GM10248 (cell line): Measurements from ENCODE around the gene OVOL3.

ENCODE experiments used
- CTCF ChIA-PET: fragments of 300-600 bp; sonication (Branson Sonifier 250); formaldehyde crosslinking; extraction: SDS; loops from one replicate; lab custom pipeline; 2021; ENCODE audit warnings: antibody characterized with exemption; lab: Yijun Ruan, JAX
- POLR2A ChIA-PET: fragments of 350-650 bp; sonication (Branson Sonifier 250); formaldehyde crosslinking; extraction: SDS; loops from one replicate; lab custom pipeline; 2020; ENCODE audit warnings: antibody characterized with exemption; lab: Yijun Ruan, JAX
- DNase-seq: peaks from one replicate; pipeline ENCODE4 v3.0.0; 2012; ENCODE audit errors: extremely low spot score
- CTCF ChIP-seq: IDR thresholded peaks from 2 replicates; pipeline ENCODE4 v1.5.1; 2012; ENCODE audit warnings: mild to moderate bottlenecking, low read depth; ENCODE audit errors: extremely low read depth, missing control alignments, control extremely low read depth

Gene OVOL3

GRCh38 chr19:36097036-36097435, 13.9 kb upstream of the OVOL3 start:
- no peak for DNase-seq
- ChIA-PET POLR2A (no interaction called here), CTCF (interaction anchor here (1.2 kb wide), 1 partner anchor 14 kb away, joined by 3 read pairs; no protein-coding TSS in a partner anchor)
- TF ChIP-seq CTCF = no peak

GRCh38 chr19:36099166-36099785, 11.7 kb upstream of the OVOL3 start:
- ChIA-PET CTCF (interaction anchor here (2.4 kb wide), 1 partner anchor 38 kb away, joined by 7 read pairs; no protein-coding TSS in a partner anchor), POLR2A (interaction anchor here (0.6 kb wide), 1 partner anchor 94 kb away, joined by 4 read pairs; no protein-coding TSS in a partner anchor)
- DNase-seq = no peak
- TF ChIP-seq CTCF = no peak

DNA sequence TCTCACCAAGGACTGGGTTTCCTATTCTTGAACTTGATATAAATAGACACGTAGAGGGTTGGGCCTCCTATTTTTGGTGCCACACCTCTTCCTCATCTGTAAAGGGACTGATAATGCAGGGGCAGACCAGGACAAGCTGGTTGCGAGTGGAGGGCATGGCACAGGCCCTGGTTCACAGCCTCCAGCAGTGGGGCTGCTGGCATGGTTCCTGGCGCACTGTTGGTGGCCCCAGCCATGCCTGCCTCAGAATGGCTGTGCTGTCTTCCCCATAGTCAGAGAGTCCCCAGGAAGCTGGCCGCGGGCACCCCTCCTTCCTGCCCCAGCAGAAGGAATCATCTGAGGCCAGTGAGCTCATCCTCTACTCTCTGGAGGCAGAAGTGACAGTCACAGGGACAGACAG, 10.5 kb upstream of the OVOL3 start:
- POLR2A ChIA-PET = no interaction called here

GRCh38 chr19:36101550-36102327, 9.2 kb upstream of the OVOL3 start:
- no peak for TF ChIP-seq CTCF
- ChIA-PET CTCF (interaction anchor here (0.9 to 2.4 kb wide), 4 partner anchors 17 to 67 kb away, joined by 3 to 7 read pairs (median 4); no protein-coding TSS in a partner anchor), POLR2A (no interaction called here)
- no peak for DNase-seq

More for the DNA sequence above, 10.5 kb upstream of the OVOL3 start:
- no peak for TF ChIP-seq CTCF
- CTCF ChIA-PET = interaction anchor here (0.9 to 2.4 kb wide), 4 partner anchors 9 to 69 kb away, joined by 3 to 7 read pairs (median 4); no protein-coding TSS in a partner anchor
- no peak for DNase-seq

- DNase-seq = no peak
- POLR2A ChIA-PET = no interaction called here
- CTCF ChIA-PET = interaction anchor here (1.2 to 1.3 kb wide), 5 partner anchors 12 to 42 kb away, joined by 3 to 4 read pairs (median 3); no protein-coding TSS in a partner anchor
- no peak for TF ChIP-seq CTCF
These were observed 7.8 kb upstream of the OVOL3 start for GRCh38 chr19:36103040-36103626.
